HG02973 (cell line): ENCODE data around the gene NIPAL4.
"Not testable (repeated sequence)": the region's sequence is repeated elsewhere in the genome, so short reads cannot be mapped to it uniquely, and the experiment has no call there.

Experiments used
- ATAC-seq: cut with Tn5 transposase; IDR thresholded peaks from one replicate; pipeline ENCODE4 v1.9.1; 2021; ENCODE audit warnings: moderate library complexity; ENCODE audit not compliant: unreplicated experiment

NIPAL4 gene

GRCh38 chr5:157459715-157460599 is at the start of gene NIPAL4:
Gene NIPAL4, plus strand, starts transcription at chr5:157460213. Its CDS starts 108 bp downstream, at chr5:157460321.
- ATAC-seq: no peak

- ATAC-seq: no peak
These were observed 44.2 kb upstream of the NIPAL4 start for GRCh38 chr5:157415838-157416237.

GRCh38 chr5:157419521-157419920 is 40.5 kb upstream of the NIPAL4 start:
- ATAC-seq: not testable (repeated sequence)

GRCh38 chr5:157429920-157430319 is 30.1 kb upstream of the NIPAL4 start:
- ATAC-seq: not testable (repeated sequence)

GRCh38 chr5:157431544-157432200 is 28.3 kb upstream of the NIPAL4 start:
- peak; percentile 60 for ATAC-seq

- no peak for ATAC-seq
These were observed 25.9 kb upstream of the NIPAL4 start for GRCh38 chr5:157434096-157434495.

GRCh38 chr5:157443041-157443549 is 16.9 kb upstream of the NIPAL4 start:
- ATAC-seq: no peak

GRCh38 chr5:157444224-157444623 is 15.8 kb upstream of the NIPAL4 start:
- no peak for ATAC-seq

- ATAC-seq: no peak
These were observed 14.1 kb upstream of the NIPAL4 start for GRCh38 chr5:157445745-157446411.

GRCh38 chr5:157446412-157446935 is 13.5 kb upstream of the NIPAL4 start:
- ATAC-seq: no peak

- no peak for ATAC-seq
These were observed 12.8 kb upstream of the NIPAL4 start for GRCh38 chr5:157447201-157447637.

GRCh38 chr5:157449011-157449723 is 10.8 kb upstream of the NIPAL4 start:
- no peak for ATAC-seq

- ATAC-seq: no peak
These were observed 10.0 kb upstream of the NIPAL4 start for GRCh38 chr5:157450024-157450423.

- no peak for ATAC-seq
These were observed 8.2 kb upstream of the NIPAL4 start for GRCh38 chr5:157451806-157452205.

GRCh38 chr5:157454273-157454672 is 5.7 kb upstream of the NIPAL4 start:
- ATAC-seq: no peak

GRCh38 chr5:157455057-157455456 is 5.0 kb upstream of the NIPAL4 start:
- no peak for ATAC-seq

GRCh38 chr5:157456301-157456700 is 3.7 kb upstream of the NIPAL4 start:
- no peak for ATAC-seq

- no peak for ATAC-seq
These were observed 2.6 kb upstream of the NIPAL4 start for GRCh38 chr5:157457391-157457790.

- ATAC-seq: no peak
These were observed 1.2 kb upstream of the NIPAL4 start for GRCh38 chr5:157458835-157459234.
